ENCODE data around the gene EGLN1. TPM values are rescaled to one million over a fixed set of nuclear protein-coding genes. Genes with fewer than 3 reads are reported as not detected.

The EGLN1 gene
- total and polyA plus RNA-seq, 2 experiments from 2014 or later: 1.9 to 6.0 TPM

DNA sequence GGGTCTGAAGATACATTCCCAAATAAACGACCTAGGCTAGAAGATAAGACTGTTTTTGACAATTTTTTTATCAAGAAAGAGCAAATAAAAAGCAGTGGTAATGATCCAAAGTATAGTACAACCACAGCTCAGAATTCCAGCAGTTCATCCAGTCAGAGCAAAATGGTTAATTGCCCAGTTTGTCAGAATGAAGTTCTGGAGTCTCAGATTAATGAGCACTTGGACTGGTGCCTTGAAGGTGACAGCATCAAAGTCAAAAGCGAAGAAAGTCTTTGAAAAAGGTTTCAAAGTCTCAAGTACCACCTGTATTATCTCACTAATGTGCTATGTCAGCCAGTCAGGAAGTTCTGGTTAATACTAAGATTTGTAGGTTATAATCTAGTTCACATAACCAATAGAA, 69.0 kb downstream of the EGLN1 start:
- ATAC-seq: no peak
- Histone ChIP-seq H3K27ac (ENCODE audit: low read depth) (no peak overlapping the region), H3K9me2 (ENCODE audit: insufficient read depth) (no peaks in the 10 kb centered on the region), H3K36me3 (ENCODE audit: insufficient read depth) (peaks cover 14% of the 10 kb centered on the region; the same call in 1 of the 2 replicates), H4K20me1 (replicated peaks; ENCODE audit: insufficient read depth) (peaks cover 5% of the 10 kb centered on the region; the same call in 1 of the 2 replicates), H3K4me3 (no peak overlapping the region), H3K4me1 (ENCODE audit: insufficient read depth) (no peaks in the 10 kb centered on the region), H3K79me2 (replicated peaks; ENCODE audit: insufficient read depth) (no peaks in the 10 kb centered on the region), H2AFZ (no peak overlapping the region), H3K27me3 (ENCODE audit: insufficient read depth) (no peaks in the 10 kb centered on the region), H3F3A (replicated peaks; ENCODE audit: low read depth) (no peaks in the 10 kb centered on the region), H3K4me2 (no peak overlapping the region)
- TF ChIP-seq EZH2phosphoT487 (IDR thresholded peaks at IDR 0.05; ENCODE audit: unreplicated experiment) (no peak), EZH2 (IDR thresholded peaks at IDR 0.05; ENCODE audit: low read depth, unreplicated experiment) (no peak), ZNF331 (CRISPR knock-in tag; IDR thresholded peaks at IDR 0.05; ENCODE audit: low read depth) (no peak), JUNB (IDR thresholded peaks at IDR 0.05; ENCODE audit: unreplicated experiment) (no peak), POLR2AphosphoS5 (IDR thresholded peaks at IDR 0.05; ENCODE audit: low read depth) (no peak), NANOG (IDR thresholded peaks at IDR 0.05; ENCODE audit: borderline replicate concordance) (no peak), ZNF114 (CRISPR knock-in tag; IDR thresholded peaks at IDR 0.05) (no peak)
- TF ChIP-seq, protein P1, sequence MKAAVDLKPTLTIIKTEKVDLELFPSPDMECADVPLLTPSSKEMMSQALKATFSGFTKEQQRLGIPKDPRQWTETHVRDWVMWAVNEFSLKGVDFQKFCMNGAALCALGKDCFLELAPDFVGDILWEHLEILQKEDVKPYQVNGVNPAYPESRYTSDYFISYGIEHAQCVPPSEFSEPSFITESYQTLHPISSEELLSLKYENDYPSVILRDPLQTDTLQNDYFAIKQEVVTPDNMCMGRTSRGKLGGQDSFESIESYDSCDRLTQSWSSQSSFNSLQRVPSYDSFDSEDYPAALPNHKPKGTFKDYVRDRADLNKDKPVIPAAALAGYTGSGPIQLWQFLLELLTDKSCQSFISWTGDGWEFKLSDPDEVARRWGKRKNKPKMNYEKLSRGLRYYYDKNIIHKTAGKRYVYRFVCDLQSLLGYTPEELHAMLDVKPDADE (IDR thresholded peaks at IDR 0.05): no peak
- TF ChIP-seq, protein P2, sequence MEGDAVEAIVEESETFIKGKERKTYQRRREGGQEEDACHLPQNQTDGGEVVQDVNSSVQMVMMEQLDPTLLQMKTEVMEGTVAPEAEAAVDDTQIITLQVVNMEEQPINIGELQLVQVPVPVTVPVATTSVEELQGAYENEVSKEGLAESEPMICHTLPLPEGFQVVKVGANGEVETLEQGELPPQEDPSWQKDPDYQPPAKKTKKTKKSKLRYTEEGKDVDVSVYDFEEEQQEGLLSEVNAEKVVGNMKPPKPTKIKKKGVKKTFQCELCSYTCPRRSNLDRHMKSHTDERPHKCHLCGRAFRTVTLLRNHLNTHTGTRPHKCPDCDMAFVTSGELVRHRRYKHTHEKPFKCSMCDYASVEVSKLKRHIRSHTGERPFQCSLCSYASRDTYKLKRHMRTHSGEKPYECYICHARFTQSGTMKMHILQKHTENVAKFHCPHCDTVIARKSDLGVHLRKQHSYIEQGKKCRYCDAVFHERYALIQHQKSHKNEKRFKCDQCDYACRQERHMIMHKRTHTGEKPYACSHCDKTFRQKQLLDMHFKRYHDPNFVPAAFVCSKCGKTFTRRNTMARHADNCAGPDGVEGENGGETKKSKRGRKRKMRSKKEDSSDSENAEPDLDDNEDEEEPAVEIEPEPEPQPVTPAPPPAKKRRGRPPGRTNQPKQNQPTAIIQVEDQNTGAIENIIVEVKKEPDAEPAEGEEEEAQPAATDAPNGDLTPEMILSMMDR (conservative IDR thresholded peaks at IDR 0.05; ENCODE audit: low read depth in 2 of 2): no peak
- TF ChIP-seq, protein P3, sequence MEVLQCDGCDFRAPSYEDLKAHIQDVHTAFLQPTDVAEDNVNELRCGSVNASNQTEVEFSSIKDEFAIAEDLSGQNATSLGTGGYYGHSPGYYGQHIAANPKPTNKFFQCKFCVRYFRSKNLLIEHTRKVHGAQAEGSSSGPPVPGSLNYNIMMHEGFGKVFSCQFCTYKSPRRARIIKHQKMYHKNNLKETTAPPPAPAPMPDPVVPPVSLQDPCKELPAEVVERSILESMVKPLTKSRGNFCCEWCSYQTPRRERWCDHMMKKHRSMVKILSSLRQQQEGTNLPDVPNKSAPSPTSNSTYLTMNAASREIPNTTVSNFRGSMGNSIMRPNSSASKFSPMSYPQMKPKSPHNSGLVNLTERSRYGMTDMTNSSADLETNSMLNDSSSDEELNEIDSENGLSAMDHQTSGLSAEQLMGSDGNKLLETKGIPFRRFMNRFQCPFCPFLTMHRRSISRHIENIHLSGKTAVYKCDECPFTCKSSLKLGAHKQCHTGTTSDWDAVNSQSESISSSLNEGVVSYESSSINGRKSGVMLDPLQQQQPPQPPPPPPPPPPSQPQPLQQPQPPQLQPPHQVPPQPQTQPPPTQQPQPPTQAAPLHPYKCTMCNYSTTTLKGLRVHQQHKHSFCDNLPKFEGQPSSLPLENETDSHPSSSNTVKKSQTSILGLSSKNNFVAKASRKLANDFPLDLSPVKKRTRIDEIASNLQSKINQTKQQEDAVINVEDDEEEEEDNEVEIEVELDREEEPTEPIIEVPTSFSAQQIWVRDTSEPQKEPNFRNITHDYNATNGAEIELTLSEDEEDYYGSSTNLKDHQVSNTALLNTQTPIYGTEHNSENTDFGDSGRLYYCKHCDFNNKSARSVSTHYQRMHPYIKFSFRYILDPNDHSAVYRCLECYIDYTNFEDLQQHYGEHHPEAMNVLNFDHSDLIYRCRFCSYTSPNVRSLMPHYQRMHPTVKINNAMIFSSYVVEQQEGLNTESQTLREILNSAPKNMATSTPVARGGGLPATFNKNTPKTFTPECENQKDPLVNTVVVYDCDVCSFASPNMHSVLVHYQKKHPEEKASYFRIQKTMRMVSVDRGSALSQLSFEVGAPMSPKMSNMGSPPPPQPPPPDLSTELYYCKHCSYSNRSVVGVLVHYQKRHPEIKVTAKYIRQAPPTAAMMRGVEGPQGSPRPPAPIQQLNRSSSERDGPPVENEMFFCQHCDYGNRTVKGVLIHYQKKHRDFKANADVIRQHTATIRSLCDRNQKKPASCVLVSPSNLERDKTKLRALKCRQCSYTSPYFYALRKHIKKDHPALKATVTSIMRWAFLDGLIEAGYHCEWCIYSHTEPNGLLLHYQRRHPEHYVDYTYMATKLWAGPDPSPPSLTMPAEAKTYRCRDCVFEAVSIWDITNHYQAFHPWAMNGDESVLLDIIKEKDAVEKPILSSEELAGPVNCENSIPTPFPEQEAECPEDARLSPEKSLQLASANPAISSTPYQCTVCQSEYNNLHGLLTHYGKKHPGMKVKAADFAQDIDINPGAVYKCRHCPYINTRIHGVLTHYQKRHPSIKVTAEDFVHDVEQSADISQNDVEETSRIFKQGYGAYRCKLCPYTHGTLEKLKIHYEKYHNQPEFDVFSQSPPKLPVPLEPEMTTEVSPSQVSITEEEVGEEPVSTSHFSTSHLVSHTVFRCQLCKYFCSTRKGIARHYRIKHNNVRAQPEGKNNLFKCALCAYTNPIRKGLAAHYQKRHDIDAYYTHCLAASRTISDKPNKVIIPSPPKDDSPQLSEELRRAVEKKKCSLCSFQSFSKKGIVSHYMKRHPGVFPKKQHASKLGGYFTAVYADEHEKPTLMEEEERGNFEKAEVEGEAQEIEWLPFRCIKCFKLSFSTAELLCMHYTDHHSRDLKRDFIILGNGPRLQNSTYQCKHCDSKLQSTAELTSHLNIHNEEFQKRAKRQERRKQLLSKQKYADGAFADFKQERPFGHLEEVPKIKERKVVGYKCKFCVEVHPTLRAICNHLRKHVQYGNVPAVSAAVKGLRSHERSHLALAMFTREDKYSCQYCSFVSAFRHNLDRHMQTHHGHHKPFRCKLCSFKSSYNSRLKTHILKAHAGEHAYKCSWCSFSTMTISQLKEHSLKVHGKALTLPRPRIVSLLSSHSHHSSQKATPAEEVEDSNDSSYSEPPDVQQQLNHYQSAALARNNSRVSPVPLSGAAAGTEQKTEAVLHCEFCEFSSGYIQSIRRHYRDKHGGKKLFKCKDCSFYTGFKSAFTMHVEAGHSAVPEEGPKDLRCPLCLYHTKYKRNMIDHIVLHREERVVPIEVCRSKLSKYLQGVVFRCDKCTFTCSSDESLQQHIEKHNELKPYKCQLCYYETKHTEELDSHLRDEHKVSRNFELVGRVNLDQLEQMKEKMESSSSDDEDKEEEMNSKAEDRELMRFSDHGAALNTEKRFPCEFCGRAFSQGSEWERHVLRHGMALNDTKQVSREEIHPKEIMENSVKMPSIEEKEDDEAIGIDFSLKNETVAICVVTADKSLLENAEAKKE (CRISPR knock-in tag; IDR thresholded peaks at IDR 0.05): no peak
- TF ChIP-seq, protein P4, sequence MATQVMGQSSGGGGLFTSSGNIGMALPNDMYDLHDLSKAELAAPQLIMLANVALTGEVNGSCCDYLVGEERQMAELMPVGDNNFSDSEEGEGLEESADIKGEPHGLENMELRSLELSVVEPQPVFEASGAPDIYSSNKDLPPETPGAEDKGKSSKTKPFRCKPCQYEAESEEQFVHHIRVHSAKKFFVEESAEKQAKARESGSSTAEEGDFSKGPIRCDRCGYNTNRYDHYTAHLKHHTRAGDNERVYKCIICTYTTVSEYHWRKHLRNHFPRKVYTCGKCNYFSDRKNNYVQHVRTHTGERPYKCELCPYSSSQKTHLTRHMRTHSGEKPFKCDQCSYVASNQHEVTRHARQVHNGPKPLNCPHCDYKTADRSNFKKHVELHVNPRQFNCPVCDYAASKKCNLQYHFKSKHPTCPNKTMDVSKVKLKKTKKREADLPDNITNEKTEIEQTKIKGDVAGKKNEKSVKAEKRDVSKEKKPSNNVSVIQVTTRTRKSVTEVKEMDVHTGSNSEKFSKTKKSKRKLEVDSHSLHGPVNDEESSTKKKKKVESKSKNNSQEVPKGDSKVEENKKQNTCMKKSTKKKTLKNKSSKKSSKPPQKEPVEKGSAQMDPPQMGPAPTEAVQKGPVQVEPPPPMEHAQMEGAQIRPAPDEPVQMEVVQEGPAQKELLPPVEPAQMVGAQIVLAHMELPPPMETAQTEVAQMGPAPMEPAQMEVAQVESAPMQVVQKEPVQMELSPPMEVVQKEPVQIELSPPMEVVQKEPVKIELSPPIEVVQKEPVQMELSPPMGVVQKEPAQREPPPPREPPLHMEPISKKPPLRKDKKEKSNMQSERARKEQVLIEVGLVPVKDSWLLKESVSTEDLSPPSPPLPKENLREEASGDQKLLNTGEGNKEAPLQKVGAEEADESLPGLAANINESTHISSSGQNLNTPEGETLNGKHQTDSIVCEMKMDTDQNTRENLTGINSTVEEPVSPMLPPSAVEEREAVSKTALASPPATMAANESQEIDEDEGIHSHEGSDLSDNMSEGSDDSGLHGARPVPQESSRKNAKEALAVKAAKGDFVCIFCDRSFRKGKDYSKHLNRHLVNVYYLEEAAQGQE (IDR thresholded peaks at IDR 0.05; ENCODE audit: unreplicated experiment): no peak
- Mint-ChIP-seq H3K9me3 (no peaks in the 10 kb centered on the region), H3K36me3 (ENCODE audit: low read depth) (peaks cover 20% of the 10 kb centered on the region), H3K27ac (no peak overlapping the region), H3K4me3 (no peak overlapping the region), H3K4me1 (no peaks in the 10 kb centered on the region), H3K27me3 (ENCODE audit: insufficient read depth, low read depth, poor library complexity) (no peaks in the 10 kb centered on the region)
- no peak for DNase-seq (ENCODE audit: low spot score)
